K562 (cell line): ENCODE data around the gene ZNF239.

Experiments used
- ATF1 ChIP-seq, 2 experiments: fragments of 450-650 bp in 1 of 2; IDR thresholded peaks; 2 replicates each; pipeline ENCODE4 v1.6.1; 2016; ENCODE audit warnings: missing compliant biosample characterization in 1 of 2, missing genetic modification characterization in 1 of 2
- CC2D1A ChIP-seq: fragments of 450-650 bp; IDR thresholded peaks from 2 replicates; pipeline ENCODE4 v1.6.1; 2017; ENCODE audit warnings: mild to moderate bottlenecking
- CTCF ChIP-seq, 3 experiments: IDR thresholded peaks in 2 of 3; conservative IDR thresholded peaks in 1 of 3; 2 replicates each; pipeline ENCODE4 v1.5.1; 2011 to 2012; ENCODE audit warnings: low read length in 3 of 3, mild to moderate bottlenecking in 3 of 3, control low read depth in 2 of 3, improper control_type of control experiment in 1 of 3, inconsistent platforms in 1 of 3, low read depth in 1 of 3, mixed read lengths in 1 of 3, moderate library complexity in 1 of 3; ENCODE audit not compliant: insufficient read depth in 2 of 3
- CTCFL ChIP-seq: IDR thresholded peaks from 2 replicates; pipeline ENCODE4 v1.6.1; 2011; ENCODE audit warnings: borderline replicate concordance, low read depth, mild to moderate bottlenecking, moderate library complexity, low read length; ENCODE audit not compliant: insufficient read depth, poor library complexity, severe bottlenecking
- GABPA ChIP-seq: fragments of 200-800 bp; sonication (Bioruptor generic); conservative IDR thresholded peaks from 2 replicates; pipeline ENCODE4 v1.6.1; 2016; ENCODE audit warnings: low read depth, missing genetic modification characterization, missing compliant biosample characterization
- JUN ChIP-seq, 2 experiments: sonication (generic) in 1 of 2; formaldehyde crosslinking in 1 of 2; IDR thresholded peaks; 2 replicates each; pipeline versions ENCODE4 v1.6.1 to v1.8.0; 2012 to 2022; ENCODE audit warnings: borderline replicate concordance in 2 of 2, mild to moderate bottlenecking in 2 of 2, improper control_type of control experiment in 1 of 2, low read depth in 1 of 2, low read length in 1 of 2, missing genetic modification reagents in 1 of 2
- PBX2 ChIP-seq, 2 experiments: IDR thresholded peaks in 1 of 2; conservative IDR thresholded peaks in 1 of 2; 2 replicates each; pipeline ENCODE4 v1.6.1; 2016; ENCODE audit warnings: low read depth in 2 of 2, mild to moderate bottlenecking in 1 of 2, missing compliant biosample characterization in 1 of 2, missing genetic modification characterization in 1 of 2, moderate library complexity in 1 of 2
- TCF7 ChIP-seq: sonication (generic); IDR thresholded peaks from 2 replicates; pipeline ENCODE4 v1.6.1; 2016; ENCODE audit warnings: antibody characterized with exemption, borderline replicate concordance
- YBX1 ChIP-seq: fragments of 450-650 bp; IDR thresholded peaks from 2 replicates; pipeline ENCODE4 v1.7.1; 2016; ENCODE audit warnings: mild to moderate bottlenecking
- ZNF184 ChIP-seq: sonication (generic); formaldehyde crosslinking; IDR thresholded peaks from 2 replicates; pipeline ENCODE4 v1.5.0; 2020; ENCODE audit warnings: missing genetic modification reagents

GRCh38 chr10:43573250-43574000, 991 bp downstream of the ZNF239 start:
- TF ChIP-seq CTCF (IDR thresholded peaks at IDR 0.05 in 2 of 3, conservative IDR thresholded peaks at IDR 0.05 in 1 of 3; ENCODE audit: insufficient read depth in 2 of 3, low read depth in 1 of 3, low read length in 3 of 3): no peak
- no peak for TF ChIP-seq CC2D1A
- no peak for TF ChIP-seq YBX1
- TF ChIP-seq CTCFL: no peak
- no peak for TF ChIP-seq PBX2 (CRISPR knock-in tag; IDR thresholded peaks at IDR 0.05; ENCODE audit: low read depth)
- TF ChIP-seq PBX2 (tag; conservative IDR thresholded peaks at IDR 0.05; ENCODE audit: low read depth): no peak
- TF ChIP-seq JUN (IDR thresholded peaks at IDR 0.05; ENCODE audit: borderline replicate concordance, low read depth, low read length): no peak
- no peak for TF ChIP-seq JUN (CRISPR knock-in tag; IDR thresholded peaks at IDR 0.05; ENCODE audit: borderline replicate concordance)
- TF ChIP-seq ATF1 (CRISPR knock-in tag; IDR thresholded peaks at IDR 0.05): no peak
- TF ChIP-seq ATF1 (tag; IDR thresholded peaks at IDR 0.05): no peak
- no peak for TF ChIP-seq ZNF184 (CRISPR knock-in tag)
- no peak for TF ChIP-seq TCF7
- no peak for TF ChIP-seq GABPA (tag)
